ENCODE results near the gene CADM1. TPM values are rescaled to one million over a fixed set of nuclear protein-coding genes. Genes with fewer than 3 reads are reported as not detected.

CADM1 gene
- polyA plus RNA-seq, 3 donors = 0.67 to 11.7 (median 8.6) TPM

- H3K27ac ChIP-seq (ENCODE audit: low read depth, low read length) = no peak overlapping the region
- WGBS, 3 donors = 80 to 86% (median 86%) methylated on average over 8 of the region's 8 CpGs
These were observed 286.4 kb downstream of the CADM1 start for GRCh38 chr11:115217726-115218311.

- H3K27ac ChIP-seq (ENCODE audit: low read depth, low read length) = no peak overlapping the region
- 78 to 85% (median 84%) methylated on average over 11 of the region's 11 CpGs for WGBS, 3 donors
These were observed 288.3 kb downstream of the CADM1 start for GRCh38 chr11:115215694-115216617.

- WGBS, 3 donors = 92 to 96% (median 94%) methylated on average over 7 of the region's 7 CpGs
These were observed 289.5 kb downstream of the CADM1 start for GRCh38 chr11:115214644-115215234.

GRCh38 chr11:115213007-115213406, 291.2 kb downstream of the CADM1 start:
- 62 to 81% (median 76%) methylated on average over 8 of the region's 8 CpGs for WGBS, 3 donors

More at GRCh38 chr11:115214644-115215234, 289.5 kb downstream of the CADM1 start:
- no peak overlapping the region for H3K27ac ChIP-seq (ENCODE audit: low read depth, low read length)

GRCh38 chr11:115208808-115209259, 295.4 kb downstream of the CADM1 start:
- H3K27ac ChIP-seq (ENCODE audit: low read depth, low read length) = no peak overlapping the region
- WGBS, 3 donors = 91 to 96% (median 91%) methylated on average over 3 of the region's 3 CpGs

More at GRCh38 chr11:115213007-115213406, 291.2 kb downstream of the CADM1 start:
- no peak overlapping the region for H3K27ac ChIP-seq (ENCODE audit: low read depth, low read length)

GRCh38 chr11:115207916-115208315, 296.3 kb downstream of the CADM1 start:
- no peak overlapping the region for H3K27ac ChIP-seq (ENCODE audit: low read depth, low read length)
- WGBS, 3 donors = 76 to 93% (median 87%) methylated on average over 1 of the region's 1 CpG

- 35 to 56% (median 54%) methylated on average over 4 of the region's 4 CpGs for WGBS, 3 donors
- no peak overlapping the region for H3K27ac ChIP-seq (ENCODE audit: low read depth, low read length)
These were observed 297.0 kb downstream of the CADM1 start for GRCh38 chr11:115207166-115207591.

GRCh38 chr11:115206365-115207022, 297.7 kb downstream of the CADM1 start:
- H3K27ac ChIP-seq (ENCODE audit: low read depth, low read length) = no peak overlapping the region
- 72 to 79% (median 79%) methylated on average over 7 of the region's 7 CpGs for WGBS, 3 donors

- no peak overlapping the region for H3K27ac ChIP-seq (ENCODE audit: low read depth, low read length)
- 26 to 42% (median 27%) methylated on average over 2 of the region's 2 CpGs for WGBS, 3 donors
These were observed 301.2 kb downstream of the CADM1 start for GRCh38 chr11:115202900-115203552.

GRCh38 chr11:115202074-115202473, 302.1 kb downstream of the CADM1 start:
- H3K27ac ChIP-seq (ENCODE audit: low read depth, low read length) = no peak overlapping the region
- WGBS, 3 donors = 87 to 89% (median 88%) methylated on average over 2 of the region's 2 CpGs

- 59 to 66% (median 65%) methylated on average over 6 of the region's 6 CpGs for WGBS, 3 donors
- H3K27ac ChIP-seq (ENCODE audit: low read depth, low read length) = no peak overlapping the region
These were observed 303.0 kb downstream of the CADM1 start for GRCh38 chr11:115201111-115201792.

GRCh38 chr11:115199481-115200069, 304.6 kb downstream of the CADM1 start:
- H3K27ac ChIP-seq (ENCODE audit: low read depth, low read length) = no peak overlapping the region
- WGBS, 3 donors = 73 to 83% (median 76%) methylated on average over 3 of the region's 3 CpGs

- H3K27ac ChIP-seq (ENCODE audit: low read depth, low read length) = no peak overlapping the region
- WGBS, 3 donors = 66 to 81% (median 79%) methylated on average over 9 of the region's 9 CpGs
These were observed 305.9 kb downstream of the CADM1 start for GRCh38 chr11:115198321-115198741.

GRCh38 chr11:115197433-115197832, 306.8 kb downstream of the CADM1 start:
- WGBS, 3 donors = 49 to 69% (median 63%) methylated on average over 1 of the region's 1 CpG
- no peak overlapping the region for H3K27ac ChIP-seq (ENCODE audit: low read depth, low read length)

GRCh38 chr11:115197031-115197430, 307.2 kb downstream of the CADM1 start:
- no peak overlapping the region for H3K27ac ChIP-seq (ENCODE audit: low read depth, low read length)
- 73 to 90% (median 80%) methylated on average over 3 of the region's 3 CpGs for WGBS, 3 donors

- no peak overlapping the region for H3K27ac ChIP-seq (ENCODE audit: low read depth, low read length)
- 73 to 87% (median 85%) methylated on average over 5 of the region's 5 CpGs for WGBS, 3 donors
These were observed 309.5 kb downstream of the CADM1 start for GRCh38 chr11:115194802-115195110.

All from adipose tissue (tissue), 3 donors.